Gastrocnemius medialis (tissue), 4 donors: ENCODE data around the gene THRA. TPM values are rescaled to one million over a fixed set of nuclear protein-coding genes. Genes with fewer than 3 reads are reported as not detected.

Experiments used
- ATAC-seq, 2 donors: fragments of 150-250 bp; one replicate each; pipeline ENCODE4 v1.9.1; 2016
- DNase-seq, 2 donors: peaks; one replicate each; pipeline ENCODE4 v3.0.0-alpha.2; 2019
- H3K27ac ChIP-seq, 4 donors: fragments of 200-600 bp; sonication (generic); 1 replicate in 1 of 4; 2 replicates in 3 of 4; pipeline ENCODE4 v1.5.1; 2016 to 2018; ENCODE audit warnings: mild to moderate bottlenecking in 2 of 4, moderate library complexity in 1 of 4
- H3K27me3 ChIP-seq, 3 donors: fragments of 200-600 bp; sonication (generic) in 2 of 3; 1 replicate in 1 of 3; 2 replicates in 2 of 3; pipeline versions ENCODE4 v1.5.1 to v1.6.0; 2016 to 2019; ENCODE audit warnings: mild to moderate bottlenecking in 1 of 3, moderate library complexity in 1 of 3
- H3K36me3 ChIP-seq, 2 donors: fragments of 200-600 bp; sonication (generic) in 1 of 2; one replicate each; pipeline ENCODE4 v1.5.1; 2017 to 2018
- H3K4me1 ChIP-seq, 2 donors: fragments of 200-600 bp; sonication (generic) in 1 of 2; one replicate each; pipeline ENCODE4 v1.5.1; 2016 to 2017; ENCODE audit warnings: mild to moderate bottlenecking in 2 of 2
- H3K4me3 ChIP-seq, 4 donors: fragments of 200-600 bp; sonication (generic) in 3 of 4; 1 replicate in 1 of 4; 2 replicates in 3 of 4; pipeline ENCODE4 v1.5.1; 2016 to 2019; ENCODE audit warnings: mild to moderate bottlenecking in 2 of 4
- H3K9me3 ChIP-seq, 3 donors: fragments of 200-600 bp; sonication (generic) in 2 of 3; 1 replicate in 1 of 3; 2 replicates in 2 of 3; pipeline ENCODE4 v1.5.1; 2016 to 2019
- CTCF ChIP-seq, 5 experiments: fragments of 450-650 bp in 3 of 5; fragments of 200-600 bp in 2 of 5; sonication (generic) in 2 of 5; IDR thresholded peaks in 4 of 5; conservative IDR thresholded peaks in 1 of 5; 1 replicate in 4 of 5; 2 replicates in 1 of 5; pipeline ENCODE4 v1.5.1; 2016 to 2019; ENCODE audit warnings: antibody characterized with exemption in 5 of 5, mild to moderate bottlenecking in 3 of 5, moderate library complexity in 3 of 5
- POLR2A ChIP-seq, 2 donors: fragments of 450-650 bp; IDR thresholded peaks; one replicate each; pipeline ENCODE4 v1.6.1; 2017; ENCODE audit warnings: antibody characterized with exemption in 2 of 2, mild to moderate bottlenecking in 2 of 2, moderate library complexity in 2 of 2
- in situ Hi-C, 4 donors: fragments of 200-750 bp; cut with MboI; loops; one replicate each; pipeline versions ENCODE4 v1.15.0 to v1.8.0; 2017; ENCODE audit warnings: low sequenced_read_pairs in 4 of 4
- intact Hi-C: fragments of 100-400 bp; cut with DNase I; formaldehyde crosslinking; loops from one replicate; pipeline ENCODE4 v1.15.1; 2023; ENCODE audit warnings: low total_unique reads
- total RNA-seq, 4 donors: library from RNA; depleted of rRNA; stranded (reverse); fragments of >200 nt; gene quantifications; one replicate each; pipeline versions ENCODE4 v1.1.0 to v1.2.3, GENCODE V29; 2016

Gene THRA
- total RNA-seq, 4 donors from 2014 or later: 42.2 to 71.6 (median 48.2) TPM

GRCh38 chr17:40058186-40058784 lies 4.5 kb upstream of the THRA start:
- ATAC-seq (no peak), DNase-seq (no peak)
- Histone ChIP-seq H3K27ac (peak overlapping the region; percentile 63 to 77 (median 73)), H3K4me3 (peak overlapping the region in 1 of 4 donors; percentile 14), H3K9me3 (no peaks in the 10 kb centered on the region), H3K36me3 (peaks cover 0 to under 1% of the 10 kb centered on the region in 2 donors), H3K27me3 (no peaks in the 10 kb centered on the region), H3K4me1 (peaks cover 4 to 18% of the 10 kb centered on the region in 2 donors)
- in situ Hi-C loops: no loop called here
- intact Hi-C loops: no loop called here
- TF ChIP-seq POLR2A (IDR thresholded peaks at IDR 0.05) (no peak), CTCF (IDR thresholded peaks at IDR 0.05 in 4 of 5, conservative IDR thresholded peaks at IDR 0.05 in 1 of 5) (no peak)

- Histone ChIP-seq H3K27me3 (no peaks in the 10 kb centered on the region), H3K9me3 (no peaks in the 10 kb centered on the region), H3K27ac (peak overlapping the region; percentile 63 to 77 (median 73)), H3K4me3 (no peak overlapping the region), H3K36me3 (no peaks in the 10 kb centered on the region), H3K4me1 (peaks cover 8 to 15% of the 10 kb centered on the region in 2 donors)
- TF ChIP-seq POLR2A (IDR thresholded peaks at IDR 0.05) (no peak), CTCF (IDR thresholded peaks at IDR 0.05 in 4 of 5, conservative IDR thresholded peaks at IDR 0.05 in 1 of 5) (no peak)
- DNase-seq (no peak), ATAC-seq (no peak)
- intact Hi-C loops (no loop called here), in situ Hi-C loops (no loop called here)
Measured at GRCh38 chr17:40058865-40059264, 3.9 kb upstream of the THRA start.

- H3K9me3 ChIP-seq: no peaks in the 10 kb centered on the region
- H3K36me3 ChIP-seq: no peaks in the 10 kb centered on the region
- TF ChIP-seq CTCF (IDR thresholded peaks at IDR 0.05 in 4 of 5, conservative IDR thresholded peaks at IDR 0.05 in 1 of 5) (no peak), POLR2A (IDR thresholded peaks at IDR 0.05) (no peak)
- peak overlapping the region in 3 of 4 donors; percentile 2 to 20 (median 18) for H3K27ac ChIP-seq
- H3K4me3 ChIP-seq: no peak overlapping the region
- H3K4me1 ChIP-seq: peaks cover 16 to 22% of the 10 kb centered on the region in 2 donors
- DNase-seq: no peak
- no peak for ATAC-seq
- in situ Hi-C loops (no loop called here), intact Hi-C loops (loop anchor here (5.0 kb wide), 1 partner anchor 107 kb away; no protein-coding TSS in a partner anchor)
- H3K27me3 ChIP-seq: no peaks in the 10 kb centered on the region
Measured at GRCh38 chr17:40059729-40060475, 2.9 kb upstream of the THRA start.

GRCh38 chr17:40060887-40061608 lies 1.7 kb upstream of the THRA start:
- H3K4me1 ChIP-seq: peaks cover 26 to 32% of the 10 kb centered on the region in 2 donors
- H3K36me3 ChIP-seq: no peaks in the 10 kb centered on the region
- TF ChIP-seq CTCF (IDR thresholded peaks at IDR 0.05 in 4 of 5, conservative IDR thresholded peaks at IDR 0.05 in 1 of 5): no peak
- no peak for TF ChIP-seq POLR2A (IDR thresholded peaks at IDR 0.05)
- H3K9me3 ChIP-seq: no peaks in the 10 kb centered on the region
- no peaks in the 10 kb centered on the region for H3K27me3 ChIP-seq
- intact Hi-C loops: loop anchor here (5.0 kb wide), 1 partner anchor 106 kb away; no protein-coding TSS in a partner anchor
- in situ Hi-C loops: no loop called here
- DNase-seq (no peak), ATAC-seq (no peak)
- peak overlapping the region in 3 of 4 donors; percentile 100 for H3K27ac ChIP-seq
- no peak overlapping the region for H3K4me3 ChIP-seq
